ENCODE results near the gene CTSE. TPM values are rescaled to one million over a fixed set of nuclear protein-coding genes. Genes with fewer than 3 reads are reported as not detected.

Gene CTSE
- total and polyA plus RNA-seq, 2 of the 13 experiments (the other 11 are each of a cell fraction or from before 2014, with no cell fraction given) = 0.50 to 0.69 TPM

DNA sequence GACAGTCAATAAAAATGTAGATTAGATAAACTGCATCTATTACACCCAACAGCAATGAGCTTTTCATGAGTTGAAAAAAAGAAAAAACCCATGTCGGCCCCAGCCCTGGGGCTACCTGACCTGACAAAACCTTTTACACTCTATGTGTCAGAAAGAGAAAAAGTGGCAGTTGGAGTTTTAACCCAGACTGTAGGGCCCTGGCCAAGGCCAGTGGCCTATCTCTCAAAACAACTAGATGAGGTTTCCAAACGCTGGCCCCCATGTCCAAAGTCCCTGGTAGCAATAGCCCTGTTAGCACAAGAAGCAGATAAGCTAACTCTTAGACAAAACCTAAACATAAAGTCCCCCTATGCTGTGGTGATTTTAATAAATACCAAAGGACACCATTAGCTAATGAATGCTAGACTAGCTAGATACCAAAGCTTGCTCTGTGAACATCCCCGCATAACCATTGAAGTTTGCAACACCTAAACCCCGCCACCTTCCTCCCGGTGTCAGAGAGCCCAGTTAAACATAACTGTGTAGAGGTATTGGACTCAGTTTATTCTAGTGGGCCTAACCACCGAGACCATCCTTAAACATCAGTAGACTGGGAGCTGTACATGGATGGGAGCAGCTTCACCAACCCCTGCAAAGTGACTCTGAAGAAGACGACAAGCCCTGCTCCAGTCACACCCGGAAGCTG, 32.1 kb upstream of the CTSE start (continued):
- TF ChIP-seq, protein P1, sequence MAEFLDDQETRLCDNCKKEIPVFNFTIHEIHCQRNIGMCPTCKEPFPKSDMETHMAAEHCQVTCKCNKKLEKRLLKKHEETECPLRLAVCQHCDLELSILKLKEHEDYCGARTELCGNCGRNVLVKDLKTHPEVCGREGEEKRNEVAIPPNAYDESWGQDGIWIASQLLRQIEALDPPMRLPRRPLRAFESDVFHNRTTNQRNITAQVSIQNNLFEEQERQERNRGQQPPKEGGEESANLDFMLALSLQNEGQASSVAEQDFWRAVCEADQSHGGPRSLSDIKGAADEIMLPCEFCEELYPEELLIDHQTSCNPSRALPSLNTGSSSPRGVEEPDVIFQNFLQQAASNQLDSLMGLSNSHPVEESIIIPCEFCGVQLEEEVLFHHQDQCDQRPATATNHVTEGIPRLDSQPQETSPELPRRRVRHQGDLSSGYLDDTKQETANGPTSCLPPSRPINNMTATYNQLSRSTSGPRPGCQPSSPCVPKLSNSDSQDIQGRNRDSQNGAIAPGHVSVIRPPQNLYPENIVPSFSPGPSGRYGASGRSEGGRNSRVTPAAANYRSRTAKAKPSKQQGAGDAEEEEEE (CRISPR knock-in tag; IDR thresholded peaks at IDR 0.05; ENCODE audit: borderline replicate concordance) = peak; percentile 95; the same call in 1 of the 2 replicates
- TF ChIP-seq ZBTB7B (CRISPR knock-in tag; IDR thresholded peaks at IDR 0.05) (peak; percentile 96), YEATS4 (CRISPR knock-in tag; IDR thresholded peaks at IDR 0.05; ENCODE audit: borderline replicate concordance) (peak; percentile 92; the same call in 1 of the 2 replicates), RFXAP (CRISPR knock-in tag; IDR thresholded peaks at IDR 0.05; ENCODE audit: borderline replicate concordance) (peak; percentile 93), ZBED4 (CRISPR knock-in tag; IDR thresholded peaks at IDR 0.05; ENCODE audit: borderline replicate concordance) (peak; percentile 65; the same call in 1 of the 2 replicates), MED8 (CRISPR knock-in tag; IDR thresholded peaks at IDR 0.05; ENCODE audit: insufficient replicate concordance) (peak; percentile 54), PHF8 (CRISPR knock-in tag; IDR thresholded peaks at IDR 0.05) (peak; percentile 39), NFYC (CRISPR knock-in tag; IDR thresholded peaks at IDR 0.05) (0 out of 2 replicates have a peak, but pooled peaks have one; percentile 20), KDM5A (IDR thresholded peaks at IDR 0.05; ENCODE audit: borderline replicate concordance, low read length) (peak; percentile 21; the same call in 1 of the 2 replicates), RXRA (CRISPR knock-in tag; IDR thresholded peaks at IDR 0.05) (peak; percentile 69; the same call in 1 of the 2 replicates), ARNTL (CRISPR knock-in tag; IDR thresholded peaks at IDR 0.05) (peak; percentile 66; the same call in 1 of the 2 replicates), ZBTB3 (CRISPR knock-in tag; IDR thresholded peaks at IDR 0.05; ENCODE audit: borderline replicate concordance, low read depth) (0 out of 2 replicates have a peak, but pooled peaks have one; percentile 23), ZFAT (CRISPR knock-in tag; conservative IDR thresholded peaks at IDR 0.05) (0 out of 2 replicates have a peak, but pooled peaks have one; percentile 54), ZFP37 (CRISPR knock-in tag; IDR thresholded peaks at IDR 0.05; ENCODE audit: borderline replicate concordance) (peak; percentile 66; the same call in 1 of the 2 replicates), ZNF766 (CRISPR knock-in tag; IDR thresholded peaks at IDR 0.05; ENCODE audit: borderline replicate concordance) (peak; percentile 80)
- TF ChIP-seq, protein P2, sequence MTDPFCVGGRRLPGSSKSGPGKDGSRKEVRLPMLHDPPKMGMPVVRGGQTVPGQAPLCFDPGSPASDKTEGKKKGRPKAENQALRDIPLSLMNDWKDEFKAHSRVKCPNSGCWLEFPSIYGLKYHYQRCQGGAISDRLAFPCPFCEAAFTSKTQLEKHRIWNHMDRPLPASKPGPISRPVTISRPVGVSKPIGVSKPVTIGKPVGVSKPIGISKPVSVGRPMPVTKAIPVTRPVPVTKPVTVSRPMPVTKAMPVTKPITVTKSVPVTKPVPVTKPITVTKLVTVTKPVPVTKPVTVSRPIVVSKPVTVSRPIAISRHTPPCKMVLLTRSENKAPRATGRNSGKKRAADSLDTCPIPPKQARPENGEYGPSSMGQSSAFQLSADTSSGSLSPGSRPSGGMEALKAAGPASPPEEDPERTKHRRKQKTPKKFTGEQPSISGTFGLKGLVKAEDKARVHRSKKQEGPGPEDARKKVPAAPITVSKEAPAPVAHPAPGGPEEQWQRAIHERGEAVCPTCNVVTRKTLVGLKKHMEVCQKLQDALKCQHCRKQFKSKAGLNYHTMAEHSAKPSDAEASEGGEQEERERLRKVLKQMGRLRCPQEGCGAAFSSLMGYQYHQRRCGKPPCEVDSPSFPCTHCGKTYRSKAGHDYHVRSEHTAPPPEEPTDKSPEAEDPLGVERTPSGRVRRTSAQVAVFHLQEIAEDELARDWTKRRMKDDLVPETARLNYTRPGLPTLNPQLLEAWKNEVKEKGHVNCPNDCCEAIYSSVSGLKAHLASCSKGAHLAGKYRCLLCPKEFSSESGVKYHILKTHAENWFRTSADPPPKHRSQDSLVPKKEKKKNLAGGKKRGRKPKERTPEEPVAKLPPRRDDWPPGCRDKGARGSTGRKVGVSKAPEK (CRISPR knock-in tag; IDR thresholded peaks at IDR 0.05; ENCODE audit: borderline replicate concordance) = peak; percentile 65; the same call in 1 of the 2 replicates
- TF ChIP-seq, protein P3, sequence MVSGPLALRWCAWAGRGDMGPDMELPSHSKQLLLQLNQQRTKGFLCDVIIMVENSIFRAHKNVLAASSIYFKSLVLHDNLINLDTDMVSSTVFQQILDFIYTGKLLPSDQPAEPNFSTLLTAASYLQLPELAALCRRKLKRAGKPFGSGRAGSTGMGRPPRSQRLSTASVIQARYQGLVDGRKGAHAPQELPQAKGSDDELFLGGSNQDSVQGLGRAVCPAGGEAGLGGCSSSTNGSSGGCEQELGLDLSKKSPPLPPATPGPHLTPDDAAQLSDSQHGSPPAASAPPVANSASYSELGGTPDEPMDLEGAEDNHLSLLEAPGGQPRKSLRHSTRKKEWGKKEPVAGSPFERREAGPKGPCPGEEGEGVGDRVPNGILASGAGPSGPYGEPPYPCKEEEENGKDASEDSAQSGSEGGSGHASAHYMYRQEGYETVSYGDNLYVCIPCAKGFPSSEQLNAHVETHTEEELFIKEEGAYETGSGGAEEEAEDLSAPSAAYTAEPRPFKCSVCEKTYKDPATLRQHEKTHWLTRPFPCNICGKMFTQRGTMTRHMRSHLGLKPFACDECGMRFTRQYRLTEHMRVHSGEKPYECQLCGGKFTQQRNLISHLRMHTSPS (CRISPR knock-in tag; IDR thresholded peaks at IDR 0.05; ENCODE audit: low read depth) = 0 out of 2 replicates have a peak, but pooled peaks have one; percentile 41

Measured in HepG2 (cell line).